ENCODE data around the gene ATP2A3.

- TF ChIP-seq CTCF (IDR thresholded peaks at IDR 0.05; ENCODE audit: insufficient read depth, low read length) = no peak
- TF ChIP-seq POLR2AphosphoS5 (IDR thresholded peaks at IDR 0.05; ENCODE audit: low read depth) = no peak
These were observed 82.0 kb downstream of the ATP2A3 start for GRCh38 chr17:3882276-3882675.

Data from HL-60 (cell line).